Astrocyte (in vitro differentiated cells and primary cell): ENCODE data around the gene F11R.

Experiments
- CTCF ChIP-seq: IDR thresholded peaks from 2 replicates; pipeline ENCODE4 v1.5.1; 2011; ENCODE audit warnings: low read depth, mild to moderate bottlenecking, inconsistent platforms, low read length, moderate library complexity; ENCODE audit not compliant: insufficient read depth
- EZH2 ChIP-seq: IDR thresholded peaks from 2 replicates; pipeline ENCODE4 v1.6.1; 2012; ENCODE audit warnings: mild to moderate bottlenecking, low read length, inconsistent platforms; ENCODE audit not compliant: insufficient read depth

GRCh38 chr1:161047436-161048420, 26.8 kb upstream of the F11R start:
- TF ChIP-seq CTCF = no peak
- TF ChIP-seq EZH2 = no peak
